ENCODE data around the gene G6PD. TPM values are rescaled to one million over a fixed set of nuclear protein-coding genes. Genes with fewer than 3 reads are reported as not detected.
"Not testable (repeated sequence)": the region's sequence is repeated elsewhere in the genome, so short reads cannot be mapped to it uniquely, and the experiment has no call there.

G6PD gene
- total RNA-seq, 1 donor from 2014 or later: 80.2 TPM

- DNase-seq; H3K27me3 ChIP-seq (ENCODE audit: low read depth); H3K9me3 ChIP-seq; H3K36me3 ChIP-seq; H3K4me1 ChIP-seq; intact Hi-C loops (cut with DNase I); H3K27ac ChIP-seq; H3K4me3 ChIP-seq: not testable (repeated sequence)
- ATAC-seq: peak; percentile 59 to 74
Measured at GRCh38 chrX:154575076-154575475, 28.4 kb upstream of the G6PD start.

DNA sequence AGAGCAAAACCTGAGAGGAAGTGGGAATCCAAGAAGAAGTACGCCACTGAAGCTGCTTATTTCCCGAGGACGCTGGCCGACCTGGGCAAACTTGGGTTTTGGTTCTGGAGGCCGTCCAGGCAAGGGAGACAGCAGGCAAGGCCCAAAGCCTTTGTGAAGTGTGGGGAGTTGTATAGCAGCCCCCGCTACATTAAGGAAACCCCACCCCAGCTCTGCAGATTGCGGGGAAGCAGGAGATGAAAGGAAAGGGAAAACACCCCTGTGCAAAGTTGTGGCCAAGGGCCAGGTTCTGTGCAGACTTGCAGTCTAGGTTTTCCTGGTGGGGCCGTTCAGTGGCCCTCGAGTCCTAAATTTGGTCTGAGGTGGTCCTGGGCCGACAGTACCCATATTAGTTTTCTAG is 26.4 kb upstream of the G6PD start:
- H3K27me3 ChIP-seq (ENCODE audit: low read depth); H3K4me3 ChIP-seq; H3K9me3 ChIP-seq; DNase-seq; H3K4me1 ChIP-seq; H3K36me3 ChIP-seq; ATAC-seq; H3K27ac ChIP-seq; intact Hi-C loops (cut with DNase I): not testable (repeated sequence)

GRCh38 chrX:154570361-154570760 is 23.7 kb upstream of the G6PD start:
- intact Hi-C loops (cut with DNase I); H3K36me3 ChIP-seq; DNase-seq; ATAC-seq; H3K27ac ChIP-seq; H3K4me3 ChIP-seq; H3K27me3 ChIP-seq (ENCODE audit: low read depth); H3K4me1 ChIP-seq; H3K9me3 ChIP-seq: not testable (repeated sequence)

DNA sequence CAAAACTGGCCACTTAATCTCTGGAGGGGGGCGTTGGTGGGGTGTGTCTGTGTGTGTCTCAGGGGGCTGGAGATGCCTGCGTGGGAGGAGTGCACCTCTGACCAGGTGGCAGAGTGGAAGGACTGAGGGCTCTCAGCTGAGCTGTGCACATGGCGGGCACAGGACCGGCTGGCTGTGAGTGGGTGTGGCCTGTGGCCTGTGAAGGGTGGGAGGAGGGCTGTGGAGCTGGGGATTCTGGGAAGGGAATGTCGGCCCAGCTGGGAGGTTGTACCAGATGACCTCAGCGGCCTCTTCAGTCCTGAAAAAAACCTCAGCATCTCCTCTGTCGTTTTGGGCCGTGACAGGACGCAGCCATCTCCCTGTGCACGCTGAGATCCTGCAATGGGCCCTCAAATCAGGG is 15.6 kb upstream of the G6PD start:
- H3K4me1 ChIP-seq; H3K9me3 ChIP-seq; H3K27me3 ChIP-seq (ENCODE audit: low read depth); H3K27ac ChIP-seq; H3K4me3 ChIP-seq; intact Hi-C loops (cut with DNase I); DNase-seq; H3K36me3 ChIP-seq: not testable (repeated sequence)
- ATAC-seq: peak in 1 of 2 donors; percentile 41

DNA sequence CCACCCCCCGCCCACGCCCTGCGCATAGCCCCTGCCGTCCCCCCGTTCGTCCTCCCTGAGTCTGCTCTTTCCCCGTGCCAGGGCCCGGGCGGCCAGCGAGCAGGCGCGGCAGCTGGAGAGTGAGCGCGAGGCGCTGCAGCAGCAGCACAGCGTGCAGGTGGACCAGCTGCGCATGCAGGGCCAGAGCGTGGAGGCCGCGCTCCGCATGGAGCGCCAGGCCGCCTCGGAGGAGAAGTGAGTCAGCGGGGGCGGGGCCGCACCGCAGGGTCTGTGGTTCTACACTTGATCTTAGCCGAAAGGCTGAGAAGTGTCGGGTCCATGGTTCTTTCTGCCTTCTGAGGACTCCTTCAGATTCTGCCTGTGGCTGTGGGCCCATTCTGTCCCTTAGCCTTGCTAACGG is 13.7 kb upstream of the G6PD start:
- H3K36me3 ChIP-seq; H3K4me1 ChIP-seq; H3K9me3 ChIP-seq; H3K27me3 ChIP-seq (ENCODE audit: low read depth); H3K27ac ChIP-seq; DNase-seq; ATAC-seq; intact Hi-C loops (cut with DNase I); H3K4me3 ChIP-seq: not testable (repeated sequence)

DNA sequence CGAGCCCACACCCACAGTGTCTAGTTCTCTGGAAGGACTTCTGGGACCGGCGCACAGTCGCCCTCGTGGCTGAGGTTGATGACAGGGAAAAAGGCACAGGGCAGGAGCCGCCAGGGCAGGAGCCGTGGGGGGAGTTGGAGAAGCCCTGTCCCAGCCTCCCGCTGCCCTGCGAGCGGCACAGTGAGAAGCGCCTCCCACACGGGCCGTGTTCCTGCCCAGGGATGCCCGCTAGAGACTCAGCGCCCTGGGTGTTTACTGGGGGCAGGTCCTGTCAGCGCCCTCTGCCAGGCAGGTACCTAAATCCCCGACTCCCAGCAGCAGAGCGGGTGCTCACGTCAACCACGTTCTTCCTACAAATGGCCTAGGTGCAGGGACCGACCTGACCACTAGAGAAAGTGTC is 12.2 kb upstream of the G6PD start:
- peaks cover 16% of the 10 kb centered on the region for H3K36me3 ChIP-seq
- H3K4me1 ChIP-seq; DNase-seq; H3K27ac ChIP-seq; H3K4me3 ChIP-seq; ATAC-seq; H3K27me3 ChIP-seq (ENCODE audit: low read depth); H3K9me3 ChIP-seq; intact Hi-C loops (cut with DNase I): not testable (repeated sequence)

DNA sequence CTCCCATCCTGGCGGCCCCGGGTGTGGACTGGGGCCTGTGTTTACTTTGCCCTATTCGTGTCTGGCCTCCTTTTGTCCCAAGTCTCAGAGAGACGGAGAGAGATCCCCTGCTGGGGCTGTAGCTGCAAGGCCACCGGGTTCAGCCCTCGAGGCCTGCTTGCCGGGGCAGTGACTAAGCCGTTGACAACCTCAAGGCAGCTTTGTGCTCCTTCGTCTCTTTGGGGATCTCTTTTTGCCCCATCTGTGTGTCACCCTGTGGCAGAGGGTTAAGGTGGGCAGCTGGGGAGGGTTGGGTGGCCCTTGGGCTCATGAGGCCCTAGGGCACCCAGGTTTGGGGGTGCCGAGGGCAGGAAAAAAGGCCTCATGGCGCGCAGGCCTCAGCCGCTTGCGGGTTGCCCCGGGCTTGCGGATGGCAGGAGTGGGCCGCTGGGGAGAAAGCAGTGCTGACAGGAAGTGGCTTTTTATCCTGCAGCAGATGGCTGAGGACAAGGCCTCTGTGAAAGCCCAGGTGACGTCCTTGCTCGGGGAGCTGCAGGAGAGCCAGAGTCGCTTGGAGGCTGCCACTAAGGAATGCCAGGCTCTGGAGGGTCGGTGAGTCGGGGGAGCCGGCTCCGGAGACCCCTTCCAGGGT is 11.5 kb upstream of the G6PD start:
- H3K4me1 ChIP-seq; intact Hi-C loops (cut with DNase I); H3K4me3 ChIP-seq; H3K9me3 ChIP-seq; ATAC-seq; DNase-seq; H3K27ac ChIP-seq; H3K27me3 ChIP-seq (ENCODE audit: low read depth): not testable (repeated sequence)
- peaks cover 23% of the 10 kb centered on the region for H3K36me3 ChIP-seq

DNA sequence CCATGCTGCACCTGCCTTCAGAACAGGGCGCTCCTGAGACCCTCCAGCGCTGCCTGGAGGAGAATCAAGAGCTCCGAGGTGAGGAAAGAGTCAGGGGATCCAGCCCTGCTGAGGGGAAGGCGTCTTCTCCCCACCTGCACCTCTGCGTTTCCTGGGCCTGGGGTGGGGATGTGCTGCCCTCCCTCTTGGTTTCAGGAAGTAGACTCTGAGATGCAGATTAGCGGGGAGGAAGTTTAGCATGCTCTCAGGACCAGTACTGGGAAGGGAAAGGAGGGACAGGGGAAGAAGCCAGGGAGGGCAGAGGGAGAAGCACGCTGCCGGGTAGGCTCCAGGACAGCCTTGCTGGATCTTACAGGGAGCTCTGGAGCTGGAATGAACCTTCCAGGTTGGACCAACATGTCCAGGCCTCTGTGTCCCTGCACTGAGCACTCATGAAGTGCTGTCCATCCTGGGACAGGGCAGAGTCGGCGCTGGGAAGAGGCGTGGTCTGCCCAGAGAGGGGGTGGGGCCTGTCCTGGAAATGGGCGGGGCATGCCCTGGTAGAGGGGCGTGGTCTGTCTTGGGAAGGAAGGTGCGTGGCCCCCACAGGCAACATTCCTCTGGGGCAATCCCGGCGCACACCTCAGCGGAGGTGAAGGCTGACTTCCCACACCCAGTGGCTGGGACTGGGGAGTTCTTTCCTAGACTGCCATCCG is 5.6 kb upstream of the G6PD start:
- H3K27me3 ChIP-seq (ENCODE audit: low read depth); DNase-seq; H3K9me3 ChIP-seq; H3K4me3 ChIP-seq; intact Hi-C loops (cut with DNase I); H3K27ac ChIP-seq; ATAC-seq: not testable (repeated sequence)
- Histone ChIP-seq H3K4me1 (peaks cover 12% of the 10 kb centered on the region), H3K36me3 (peaks cover 30% of the 10 kb centered on the region)

DNA sequence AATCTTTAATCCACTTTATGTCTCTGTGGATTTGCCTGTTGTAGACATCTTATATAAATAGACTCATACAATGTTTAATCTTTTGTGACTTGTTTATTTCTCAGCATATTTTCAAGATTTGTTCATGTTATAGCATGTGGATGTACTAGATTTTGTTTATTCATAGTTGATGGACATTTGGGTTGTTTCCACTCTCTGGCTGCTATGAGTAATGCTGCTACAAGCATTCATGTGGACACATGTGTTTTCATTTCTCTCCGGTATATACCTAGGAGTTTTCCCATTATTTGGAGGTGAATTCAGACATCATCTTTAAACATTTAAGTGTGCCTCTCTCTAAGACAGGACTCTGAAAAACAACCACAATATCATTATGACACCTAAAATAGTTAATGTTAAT is 3.1 kb upstream of the G6PD start:
- Histone ChIP-seq H3K9me3 (no peaks in the 10 kb centered on the region), H3K4me3 (no peak overlapping the region), H3K27me3 (ENCODE audit: low read depth) (no peaks in the 10 kb centered on the region), H3K4me1 (peaks cover 18% of the 10 kb centered on the region), H3K27ac (no peak overlapping the region), H3K36me3 (peaks cover 21% of the 10 kb centered on the region)
- DNase-seq (no peak), ATAC-seq (no peak)
- TF ChIP-seq, protein P1, sequence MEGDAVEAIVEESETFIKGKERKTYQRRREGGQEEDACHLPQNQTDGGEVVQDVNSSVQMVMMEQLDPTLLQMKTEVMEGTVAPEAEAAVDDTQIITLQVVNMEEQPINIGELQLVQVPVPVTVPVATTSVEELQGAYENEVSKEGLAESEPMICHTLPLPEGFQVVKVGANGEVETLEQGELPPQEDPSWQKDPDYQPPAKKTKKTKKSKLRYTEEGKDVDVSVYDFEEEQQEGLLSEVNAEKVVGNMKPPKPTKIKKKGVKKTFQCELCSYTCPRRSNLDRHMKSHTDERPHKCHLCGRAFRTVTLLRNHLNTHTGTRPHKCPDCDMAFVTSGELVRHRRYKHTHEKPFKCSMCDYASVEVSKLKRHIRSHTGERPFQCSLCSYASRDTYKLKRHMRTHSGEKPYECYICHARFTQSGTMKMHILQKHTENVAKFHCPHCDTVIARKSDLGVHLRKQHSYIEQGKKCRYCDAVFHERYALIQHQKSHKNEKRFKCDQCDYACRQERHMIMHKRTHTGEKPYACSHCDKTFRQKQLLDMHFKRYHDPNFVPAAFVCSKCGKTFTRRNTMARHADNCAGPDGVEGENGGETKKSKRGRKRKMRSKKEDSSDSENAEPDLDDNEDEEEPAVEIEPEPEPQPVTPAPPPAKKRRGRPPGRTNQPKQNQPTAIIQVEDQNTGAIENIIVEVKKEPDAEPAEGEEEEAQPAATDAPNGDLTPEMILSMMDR (IDR thresholded peaks at IDR 0.05): no peak
- intact Hi-C loops (cut with DNase I): no loop called here

Data from lower lobe of right lung (tissue), 2 donors.